Measurements from ENCODE around the gene TBX15.

- no peak for TF ChIP-seq ZNF274 (IDR thresholded peaks at IDR 0.05; ENCODE audit: low read depth, low read length)
- TF ChIP-seq YY1 (IDR thresholded peaks at IDR 0.05; ENCODE audit: insufficient read depth, insufficient read length) = no peak
- no peak for TF ChIP-seq SUZ12 (IDR thresholded peaks at IDR 0.05; ENCODE audit: extremely low read depth, insufficient read depth, insufficient read length)
Measured at GRCh38 chr1:118977600-118977999, 10.5 kb downstream of the TBX15 start.

All from NT2/D1 (cell line).